NOMO-1 treated with DMSO at 0.1 percent for 48 hours (cell line): ENCODE results near the gene TRIM33.
A peak's percentile ranks its signal among the peaks of the same experiment; 100 is the strongest.
"Not testable (repeated sequence)": the region's sequence is repeated elsewhere in the genome, so short reads cannot be mapped to it uniquely, and the experiment has no call there.

Source experiments
- DNase-seq: peaks from one replicate; lab custom pipeline; 2025; ENCODE audit not compliant: unreplicated experiment; lab: John Stamatoyannopoulos, UW

Gene TRIM33

DNA sequence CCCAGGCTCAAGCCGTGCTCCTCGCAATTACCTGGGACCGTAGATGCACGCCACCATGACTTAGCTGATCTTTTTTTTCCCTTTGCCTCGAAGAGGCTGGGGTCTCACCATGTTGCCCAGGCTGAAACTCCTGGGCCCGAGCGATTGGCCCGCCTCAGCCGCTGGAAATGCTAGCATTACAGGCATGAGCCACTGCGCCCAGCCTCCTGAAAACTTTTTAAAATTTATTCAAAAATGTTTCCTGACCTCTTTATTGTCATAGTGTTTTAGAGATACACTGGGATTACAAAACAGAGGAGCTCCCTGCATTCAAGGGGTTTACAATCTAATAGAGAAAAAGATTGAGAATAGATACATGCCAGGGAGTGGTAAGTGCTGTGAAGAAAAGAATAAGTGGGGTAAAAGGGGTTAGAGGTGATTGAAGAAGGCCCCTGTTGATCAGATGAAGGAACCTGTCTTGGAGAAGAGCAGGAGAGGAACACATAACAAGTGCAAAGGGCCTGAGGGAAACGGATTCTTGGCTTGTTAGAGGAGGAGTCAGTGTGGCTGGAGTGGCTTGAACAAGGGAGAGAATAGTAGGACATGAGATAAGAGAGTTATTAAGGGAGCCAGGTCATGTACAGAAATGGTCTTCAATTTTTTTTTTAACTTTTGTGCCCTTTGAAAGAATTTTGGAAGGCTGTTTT is 1.7 kb upstream of the TRIM33 start:
- DNase-seq: no peak

DNA sequence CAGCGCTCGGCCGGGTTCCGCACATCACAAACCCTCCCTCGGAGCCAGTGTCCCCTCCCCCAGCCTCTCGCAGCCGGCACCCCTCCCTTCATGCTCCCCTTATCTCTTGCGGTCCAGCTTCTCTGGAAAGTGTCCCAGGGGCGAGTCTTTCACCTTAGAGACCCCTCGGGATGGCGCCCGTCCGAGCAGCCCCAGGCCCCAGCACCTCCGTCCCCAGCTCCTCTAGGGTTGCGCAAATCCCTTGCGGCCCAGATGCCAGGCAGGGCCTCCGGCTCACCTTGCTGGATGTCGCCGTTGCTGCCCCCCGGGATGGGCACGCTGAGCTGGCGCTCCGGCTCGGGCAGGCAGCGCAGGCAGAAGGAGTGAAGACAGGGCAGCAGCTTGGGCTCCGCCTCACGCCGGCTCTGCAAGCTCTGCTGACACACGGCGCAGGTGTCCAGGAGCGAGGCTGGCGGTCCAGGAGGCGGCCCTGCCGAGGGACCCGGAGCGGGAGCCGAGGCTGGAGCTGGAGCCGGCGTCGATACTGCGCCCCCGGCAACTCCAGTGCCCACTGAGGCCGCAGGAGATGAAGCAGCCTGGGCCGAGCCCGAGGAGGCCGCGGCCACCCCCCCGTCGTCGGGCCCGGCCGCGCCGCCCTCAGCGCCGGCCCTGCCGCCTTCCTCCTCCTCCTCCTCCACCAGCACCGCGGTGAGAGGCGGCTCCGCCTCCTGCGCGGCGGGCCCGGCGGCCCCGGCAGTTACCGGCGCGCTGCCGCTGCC is 550 bp downstream of the TRIM33 start:
- peak; percentile 42 for DNase-seq

DNA sequence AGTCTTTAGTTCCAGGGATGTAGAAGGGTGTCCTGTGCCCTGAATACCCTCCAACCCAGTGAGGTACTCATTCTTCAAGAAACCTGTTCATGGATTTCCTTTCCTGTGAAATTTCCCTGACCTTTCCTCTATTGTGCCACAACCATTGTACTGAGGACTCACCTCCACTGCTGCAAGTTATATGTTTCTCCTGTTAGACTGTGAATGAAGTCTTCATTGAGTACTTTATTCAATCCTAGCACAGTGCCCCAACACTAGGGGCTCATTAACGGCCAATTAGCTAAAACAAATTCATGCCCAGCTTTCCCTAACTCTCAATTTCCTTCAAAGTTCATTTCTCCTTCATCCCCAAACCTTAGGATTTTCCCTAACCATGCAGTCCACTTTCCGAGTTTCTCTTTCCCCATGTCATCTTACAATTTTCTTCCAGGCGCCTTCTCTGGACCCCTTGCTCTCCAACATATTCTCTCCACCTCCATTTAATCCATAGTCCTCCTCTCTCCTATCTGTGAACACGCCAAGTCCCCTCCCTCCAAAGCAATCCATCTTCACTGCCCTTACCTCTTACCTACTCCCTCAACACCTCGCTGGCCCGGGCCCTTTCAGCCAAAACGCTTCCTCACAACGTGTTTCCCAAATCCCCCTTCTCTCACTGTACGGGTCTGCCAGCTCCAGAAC is 1.3 kb downstream of the TRIM33 start:
- DNase-seq: no peak

DNA sequence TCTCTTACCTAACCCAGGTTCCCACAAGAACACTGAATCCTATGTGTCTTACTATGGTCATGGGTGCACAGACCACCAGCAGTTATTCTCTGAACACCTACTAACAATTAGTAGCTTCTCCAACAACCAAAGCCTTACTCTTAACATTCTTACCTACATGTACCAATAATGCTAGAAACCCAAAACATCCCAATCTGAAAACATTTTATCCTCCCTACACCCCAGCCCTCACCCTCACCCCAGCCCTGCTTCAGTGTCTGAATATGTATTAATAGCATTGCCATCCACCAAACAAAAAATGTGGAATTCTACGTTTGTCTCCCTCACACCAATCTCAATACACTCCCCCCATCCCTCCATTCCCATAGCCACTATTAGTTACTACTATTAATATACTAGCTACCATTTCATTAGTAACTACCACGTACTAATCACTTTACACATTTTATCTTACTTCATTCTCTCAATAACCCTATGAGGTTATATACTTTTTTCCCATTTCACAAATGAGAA is 2.6 kb downstream of the TRIM33 start:
- DNase-seq: no peak

DNA sequence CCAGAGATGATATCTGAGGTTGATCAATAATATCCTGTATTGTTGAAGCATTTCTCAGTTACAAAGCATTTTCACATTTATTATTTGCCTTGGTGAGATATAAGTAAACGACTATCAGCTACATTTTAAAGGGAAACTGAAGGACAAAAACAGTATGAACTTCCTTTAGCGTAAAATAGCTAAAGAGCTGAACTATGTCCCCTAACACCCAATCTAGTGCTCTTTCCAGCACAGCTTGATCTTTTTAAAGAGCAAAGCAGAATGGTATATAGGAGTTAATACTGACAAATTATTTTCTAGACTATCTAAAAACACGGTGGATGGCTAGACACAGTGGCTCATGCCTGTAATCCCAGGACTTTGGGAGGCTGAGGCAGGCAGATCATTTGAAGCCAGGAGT is 3.5 kb downstream of the TRIM33 start:
- DNase-seq: no peak

DNA sequence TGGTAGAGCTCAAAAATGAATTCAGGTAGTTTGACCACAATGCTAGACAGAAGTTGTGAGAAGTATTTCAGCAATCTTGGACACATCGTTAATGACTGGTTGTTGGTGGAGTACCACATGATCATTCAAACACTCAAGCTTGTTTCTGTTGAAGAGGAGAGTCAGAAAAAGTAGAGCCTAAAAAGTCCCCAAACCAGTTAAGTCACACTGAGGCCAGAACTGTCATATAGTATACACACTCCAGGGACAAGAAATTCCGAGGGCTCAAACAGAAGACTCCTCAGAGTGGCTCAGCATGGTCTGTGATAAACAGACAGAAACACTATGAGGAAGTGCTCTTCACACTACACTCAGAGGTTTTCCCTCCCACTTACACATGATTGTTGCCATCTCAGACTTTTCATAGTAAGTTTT is 5.8 kb downstream of the TRIM33 start:
- no peak for DNase-seq

DNA sequence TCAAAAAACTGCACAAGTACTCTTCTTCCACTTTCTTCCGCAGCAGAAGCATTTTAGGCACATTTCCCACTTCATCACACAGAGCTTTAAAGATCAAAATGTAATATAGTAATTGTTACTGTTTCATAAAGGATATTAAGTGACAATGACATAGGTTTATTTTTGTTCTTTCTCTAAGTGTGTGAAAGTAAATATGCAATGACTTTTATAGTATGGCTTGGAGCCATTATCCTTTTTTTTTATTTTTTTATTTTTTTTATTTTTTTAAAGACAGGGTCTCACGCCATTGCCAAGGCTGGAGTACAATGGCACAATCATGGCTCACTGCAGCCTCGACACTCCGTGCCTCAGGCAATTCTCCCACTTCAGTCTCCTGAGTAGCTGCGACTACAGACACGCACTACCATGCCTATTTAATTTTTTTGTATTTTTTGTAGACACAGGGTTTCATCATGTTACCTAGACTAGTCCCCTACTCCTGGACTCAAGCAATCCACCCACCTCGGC is 7.0 kb downstream of the TRIM33 start:
- no peak for DNase-seq

DNA sequence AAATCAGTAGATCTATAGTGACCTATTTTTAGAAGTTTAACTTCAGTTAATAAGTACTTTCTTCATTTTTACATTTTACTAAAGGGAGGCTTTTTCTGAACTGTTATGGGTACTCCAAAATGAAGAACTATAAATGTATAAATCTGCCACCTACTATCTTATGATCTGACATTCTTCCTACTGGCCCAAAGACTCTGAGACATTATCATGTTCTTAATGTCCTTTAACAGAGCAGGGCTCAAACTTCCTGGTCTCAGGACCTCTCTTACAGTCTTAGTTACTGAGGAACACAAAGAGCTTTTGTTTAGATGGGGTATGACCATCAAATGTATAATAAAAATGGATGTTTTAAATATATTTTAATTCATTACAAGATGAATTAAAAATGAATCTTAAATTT is 8.9 kb downstream of the TRIM33 start:
- DNase-seq: no peak

DNA sequence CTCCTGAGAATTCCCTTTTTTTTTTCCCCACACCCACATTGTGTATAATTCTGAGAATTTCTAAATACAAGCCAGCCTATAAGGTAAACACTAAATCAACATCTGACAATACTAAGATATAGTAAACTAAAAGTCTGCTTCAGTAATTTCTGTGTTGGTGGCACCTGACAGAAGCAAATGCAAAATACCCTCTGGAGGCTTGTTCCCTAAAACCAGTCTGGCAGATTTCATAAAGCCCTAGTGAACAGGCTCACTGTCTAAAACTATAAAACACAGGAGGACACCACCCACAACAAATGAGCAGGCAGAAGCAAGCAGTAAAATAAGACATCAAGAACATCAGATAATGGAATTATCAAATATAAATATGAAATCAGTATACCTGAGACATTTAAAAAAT is 11.5 kb downstream of the TRIM33 start:
- DNase-seq: no peak

DNA sequence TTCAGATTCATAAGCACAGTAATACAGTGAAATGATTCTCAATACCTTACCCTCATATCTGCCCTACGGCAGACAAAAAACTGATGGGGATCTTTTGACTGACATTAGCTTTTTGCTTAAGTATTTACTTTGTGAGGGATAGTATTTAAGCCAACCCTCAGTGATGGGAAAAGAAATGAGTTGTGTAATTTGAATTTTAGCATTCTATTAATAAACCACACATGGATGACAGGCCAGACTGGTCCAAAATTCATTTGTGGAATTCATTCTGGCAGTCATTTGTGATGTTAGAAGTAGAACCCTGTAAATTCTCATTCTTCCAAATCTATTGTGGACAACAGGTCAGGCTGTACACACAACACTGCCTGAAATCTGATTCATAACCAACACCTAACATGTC is 14.9 kb downstream of the TRIM33 start:
- DNase-seq: no peak

DNA sequence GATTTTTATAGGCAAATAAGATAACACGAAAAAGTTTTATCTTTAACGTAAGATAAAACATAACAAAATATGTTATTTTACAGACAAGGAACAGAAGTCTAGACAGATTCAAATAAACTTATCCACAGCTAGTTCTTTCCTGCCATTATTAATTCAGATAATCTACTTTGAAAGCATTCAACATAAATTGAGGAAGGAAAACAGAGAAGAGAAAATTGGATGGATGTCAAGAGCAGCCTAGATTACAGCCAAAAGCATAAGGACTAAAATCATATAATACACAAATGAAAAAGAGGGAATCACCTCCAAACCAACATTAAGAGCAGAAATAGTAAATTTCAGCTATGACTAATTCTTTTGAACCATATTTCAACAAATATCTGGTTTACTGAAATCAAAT is 15.5 kb downstream of the TRIM33 start:
- DNase-seq: no peak

DNA sequence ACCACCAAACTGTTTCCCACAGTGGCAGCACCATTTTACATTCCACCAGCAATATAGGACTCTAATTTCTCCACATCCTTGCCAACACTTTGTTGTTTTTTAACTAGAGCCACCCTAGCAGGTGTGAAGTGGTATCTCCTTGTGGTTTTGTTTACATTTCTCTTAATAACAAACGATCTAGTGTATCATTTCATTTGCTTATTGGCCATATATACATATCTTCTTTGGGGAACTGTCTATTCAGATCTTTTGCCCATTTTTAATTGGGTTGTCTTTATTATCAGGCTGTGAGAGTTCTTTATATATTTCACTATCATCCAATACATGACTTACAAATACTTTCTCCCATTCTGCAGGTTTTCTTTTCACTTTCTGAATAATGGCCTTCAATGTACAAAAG is 18.0 kb downstream of the TRIM33 start:
- no peak for DNase-seq

DNA sequence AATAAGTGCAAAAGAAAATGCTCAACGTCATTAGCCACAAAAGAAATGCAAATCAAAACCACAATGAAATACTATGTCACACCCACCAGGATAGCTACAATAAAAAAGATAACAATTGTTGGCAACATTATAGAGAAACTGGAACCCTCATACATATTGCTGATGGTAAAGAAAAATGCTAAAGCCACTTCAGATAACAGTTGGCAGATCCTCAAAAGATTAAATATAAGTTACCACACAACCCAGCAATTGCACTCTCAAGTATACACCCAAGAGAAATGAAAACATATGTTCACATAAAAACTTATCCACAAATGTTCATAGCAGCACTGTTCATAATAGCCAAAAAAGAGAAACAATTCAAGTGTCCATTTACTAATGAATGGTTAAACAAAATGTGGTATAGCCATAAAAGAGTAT is 20.7 kb downstream of the TRIM33 start:
- DNase-seq: no peak

DNA sequence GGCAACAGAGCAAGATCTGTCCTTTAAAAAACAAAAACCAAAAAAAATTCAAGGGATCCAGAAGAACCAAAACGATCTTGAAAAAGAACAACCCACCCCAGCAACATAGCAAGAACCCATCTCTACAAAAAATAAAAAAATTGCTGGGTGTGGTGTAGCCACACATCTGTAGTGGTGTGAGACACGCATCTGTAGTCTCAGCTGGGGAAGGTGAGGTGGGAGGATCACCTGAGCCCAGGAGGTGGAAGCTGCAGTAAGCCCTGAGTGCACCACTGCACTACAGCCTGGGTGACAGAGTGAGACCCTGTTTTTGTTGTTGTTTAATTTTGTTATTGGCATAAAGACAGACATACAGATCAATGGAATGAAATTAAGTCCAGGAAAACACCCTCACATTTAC is 22.3 kb downstream of the TRIM33 start:
- DNase-seq: no peak

DNA sequence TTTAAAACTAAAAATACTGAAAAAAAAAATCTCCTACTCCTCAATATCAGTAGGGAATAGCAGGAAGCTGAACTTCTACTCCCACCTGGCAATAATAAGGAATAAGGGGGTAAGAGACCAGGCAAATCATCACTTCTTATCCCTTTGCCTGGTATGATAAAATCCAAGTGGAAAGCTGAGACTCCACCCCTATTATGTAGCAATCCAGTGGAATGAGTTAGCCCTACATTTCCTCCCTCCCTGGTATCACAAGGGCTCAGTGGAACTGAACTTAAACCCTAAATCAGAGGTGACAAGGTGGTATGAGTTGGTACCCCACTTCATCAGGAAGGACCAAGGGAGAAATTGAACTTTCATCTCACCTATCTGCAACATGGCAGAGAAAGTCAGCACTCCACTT is 25.7 kb downstream of the TRIM33 start:
- no peak for DNase-seq

DNA sequence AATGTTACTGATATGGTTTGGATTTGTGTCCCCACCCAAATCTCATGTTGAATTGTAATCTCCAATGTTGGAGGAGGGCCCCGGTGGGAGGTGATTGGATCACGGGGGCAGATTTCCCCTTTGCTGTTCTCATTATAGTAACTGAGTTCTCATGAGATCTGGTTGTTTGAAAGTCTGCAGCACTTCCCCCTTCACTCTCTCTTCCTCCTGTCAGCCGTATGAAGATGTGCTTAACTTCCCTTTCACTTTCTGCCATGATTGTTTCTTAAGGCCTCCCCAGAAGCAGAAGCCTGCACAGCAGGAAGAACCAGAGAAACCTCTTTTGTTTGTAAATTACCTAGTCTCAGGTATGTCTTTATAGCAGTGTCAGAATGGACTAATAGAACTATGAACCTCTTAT is 28.4 kb downstream of the TRIM33 start:
- DNase-seq: peak; percentile 87

DNA sequence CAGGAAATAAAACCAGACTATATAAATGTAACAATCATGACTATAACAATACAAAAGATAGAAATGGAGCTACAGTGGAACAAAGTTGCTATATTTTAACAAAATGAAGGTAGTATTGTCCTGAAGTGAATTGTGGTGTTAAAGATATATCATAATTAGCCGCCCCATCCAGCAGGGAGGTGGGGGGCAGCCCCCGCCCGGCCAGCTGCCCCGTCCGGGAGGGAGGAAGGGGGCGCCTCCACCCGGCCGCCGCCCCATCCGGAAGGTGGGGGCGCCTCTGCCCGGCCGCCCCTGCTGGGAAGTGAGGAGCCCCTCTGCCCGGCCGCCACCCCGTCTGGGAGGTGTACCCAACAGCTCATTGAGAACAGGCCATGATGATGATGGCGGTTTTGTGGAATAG is 31.4 kb downstream of the TRIM33 start:
- DNase-seq: not testable (repeated sequence)

DNA sequence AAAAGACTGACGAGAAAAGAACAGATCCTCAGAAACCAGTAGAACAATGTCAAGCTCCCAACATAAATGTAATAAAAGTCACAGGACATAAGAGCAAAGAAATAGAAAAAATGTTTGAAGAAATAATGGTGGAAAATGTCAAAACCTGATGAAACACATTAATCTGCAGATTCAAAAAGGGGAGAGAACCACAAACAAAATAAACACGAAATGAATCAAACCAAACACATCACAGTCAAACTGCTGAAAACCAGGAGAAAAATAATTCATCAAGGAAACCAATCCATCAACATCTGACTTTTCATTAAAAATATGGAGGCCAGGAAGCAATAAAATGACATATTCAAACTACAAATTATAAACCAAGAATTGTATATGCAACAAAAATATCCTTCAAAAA is 31.9 kb downstream of the TRIM33 start:
- DNase-seq: no peak

DNA sequence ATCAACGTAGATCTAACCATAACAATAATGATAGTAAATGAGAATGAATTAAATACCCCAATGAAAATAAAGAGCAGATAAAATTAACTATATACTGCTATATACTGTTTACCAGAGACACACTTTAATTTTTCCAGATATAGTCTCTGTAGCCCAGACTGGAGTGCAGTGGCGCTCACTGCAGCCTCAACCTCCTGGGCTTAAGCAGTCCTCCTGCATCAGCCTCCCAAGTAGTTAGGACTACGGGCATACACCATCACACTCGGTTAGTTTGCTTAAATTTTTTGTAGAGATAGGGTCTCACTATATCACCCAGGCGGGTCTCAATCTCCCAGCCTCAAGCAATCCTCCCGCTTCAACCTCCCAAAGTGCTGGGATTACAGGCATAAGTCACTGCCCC is 37.2 kb downstream of the TRIM33 start:
- DNase-seq: no peak

DNA sequence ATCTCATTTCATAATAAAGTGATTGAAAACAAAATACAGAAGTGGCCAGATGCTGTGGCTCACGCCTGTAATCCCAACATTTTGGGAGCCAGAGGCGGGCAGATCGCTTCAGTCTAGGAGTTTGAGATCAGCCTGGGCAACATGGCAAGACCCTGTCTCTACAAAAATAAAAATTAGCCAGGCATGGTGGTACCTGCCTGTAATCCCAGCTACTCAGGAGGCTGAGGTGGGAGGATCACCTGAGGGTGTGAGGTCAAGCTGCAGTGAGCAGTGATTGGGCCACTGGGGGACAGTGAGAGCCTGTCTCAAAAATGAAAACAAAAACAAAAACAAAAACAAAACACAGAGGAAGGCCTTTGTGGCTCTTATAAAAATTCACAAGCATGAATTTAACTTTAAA is 38.6 kb downstream of the TRIM33 start:
- DNase-seq: no peak

DNA sequence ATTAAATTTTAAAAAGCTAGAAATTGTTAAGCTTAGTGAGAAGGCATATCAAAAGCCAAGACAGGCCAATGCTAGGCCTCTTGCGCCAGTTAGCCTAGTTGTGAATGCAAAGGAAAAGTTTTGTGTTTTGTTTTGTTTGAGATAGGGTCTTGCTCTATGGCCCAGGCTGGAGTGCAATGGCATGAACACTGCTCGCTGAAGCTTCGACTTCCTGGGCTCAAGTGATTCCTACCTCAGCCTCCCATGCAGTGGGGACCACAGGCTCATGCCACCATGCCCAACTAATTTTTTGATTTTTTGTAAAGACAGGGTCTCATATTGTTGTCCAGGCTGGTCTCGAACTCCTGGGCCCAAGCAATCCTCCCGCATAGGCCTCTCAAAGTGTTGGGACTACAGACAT is 40.3 kb downstream of the TRIM33 start:
- DNase-seq: no peak
